ENCODE data around the gene NEXN. TPM values are rescaled to one million over a fixed set of nuclear protein-coding genes. Genes with fewer than 3 reads are reported as not detected.
A peak's percentile ranks its signal among the peaks of the same experiment; 100 is the strongest.

Gene NEXN
- 3.6 and 4.1 TPM in 2 replicates for polyA plus RNA-seq (2012; rRNA removed)
- polyA plus RNA-seq (2012; cell fraction: cytosol; rRNA removed): 4.2 and 7.8 TPM in 2 replicates
- polyA plus RNA-seq (2012; cell fraction: nucleus; rRNA removed): 3.2 and 7.6 TPM in 2 replicates

GRCh38 chr1:77888081-77888780 lies at the start of gene NEXN:
Gene NEXN, plus strand, starts transcription at chr1:77888624. Its CDS starts 27,483 bp downstream, at chr1:77916107.
- peak within 1 kb of the TSS; percentile 55 to 89 for H3K27ac ChIP-seq (ENCODE audit: low read depth in 2 of 2, low read length in 1 of 2)
- peaks cover 0 to 4% of the 10 kb centered on the region in 2 experiments for H3K36me3 ChIP-seq (replicated peaks in 1 of 2; ENCODE audit: control insufficient read depth in 1 of 2, insufficient read depth in 2 of 2, low read length in 1 of 2)
- no peaks in the 10 kb centered on the region for H4K20me1 ChIP-seq (ENCODE audit: insufficient read depth)
- peak; percentile 84 for DNase-seq
- peaks cover 21% of the 10 kb centered on the region for H3F3A ChIP-seq (replicated peaks; ENCODE audit: insufficient read depth)
- H3K9me3 ChIP-seq: no peaks in the 10 kb centered on the region
- H3K4me1 ChIP-seq (ENCODE audit: control insufficient read depth in 1 of 2, insufficient read depth in 2 of 2, low read depth in 1 of 2, low read length in 1 of 2): peaks cover 3% of the 10 kb centered on the region in 2 experiments; a peak in 3 of 4 replicates
- no peaks in the 10 kb centered on the region for H3K27me3 ChIP-seq (ENCODE audit: insufficient read depth)
- H3K4me2 ChIP-seq: peak within 1 kb of the TSS; percentile 75
- peak within 1 kb of the TSS; percentile 70 to 90 for H3K4me3 ChIP-seq (ENCODE audit: low read depth in 2 of 2, low read length in 1 of 2)
- ChIA-PET POLR2A (no interaction called here), CTCF (interaction anchor here (0.6 to 1.9 kb wide), 2 partner anchors 12 to 77 kb away, joined by 3 to 13 read pairs; no protein-coding TSS in a partner anchor)
- H3K9ac ChIP-seq: peak within 1 kb of the TSS; percentile 96
- 34% methylated on average over 14 of the region's 36 CpGs for WGBS (ENCODE audit: low lambda C conversion rate)
- no peaks in the 10 kb centered on the region for H3K9me2 ChIP-seq
- peaks cover 55% of the 10 kb centered on the region for H3K79me2 ChIP-seq (ENCODE audit: insufficient read depth)
- TF ChIP-seq TEAD4 (IDR thresholded peaks at IDR 0.05; ENCODE audit: borderline replicate concordance, insufficient read depth) (no peak), JUND (IDR thresholded peaks at IDR 0.05) (no peak), PBX3 (IDR thresholded peaks at IDR 0.05) (no peak), TCF12 (IDR thresholded peaks at IDR 0.05) (peak; percentile 48), USF2 (IDR thresholded peaks at IDR 0.05; ENCODE audit: borderline replicate concordance, low read depth, low read length) (no peak), MEF2A (IDR thresholded peaks at IDR 0.05; ENCODE audit: borderline replicate concordance, low read depth) (no peak), RCOR1 (IDR thresholded peaks at IDR 0.05; ENCODE audit: low read length) (no peak), RXRA (IDR thresholded peaks at IDR 0.05; ENCODE audit: borderline replicate concordance, low read depth) (no peak), SIN3A (IDR thresholded peaks at IDR 0.05; ENCODE audit: borderline replicate concordance, low read depth, low read length) (no peak), TAF1 (IDR thresholded peaks at IDR 0.05; ENCODE audit: borderline replicate concordance, low read depth, low read length) (peak; percentile 32), GATA2 (CRISPR knock-in tag; IDR thresholded peaks at IDR 0.05) (no peak), ELF1 (IDR thresholded peaks at IDR 0.05) (no peak), RFX5 (IDR thresholded peaks at IDR 0.05; ENCODE audit: low read length) (no peak), IRF3 (IDR thresholded peaks at IDR 0.05; ENCODE audit: low read depth, low read length) (no peak), CHD2 (IDR thresholded peaks at IDR 0.05; ENCODE audit: low read length, partially characterized antibody) (peak; percentile 48), EP300 (IDR thresholded peaks at IDR 0.05; ENCODE audit: borderline replicate concordance in 1 of 2, low read depth in 1 of 2, low read length in 1 of 2) (peak in 1 of 2 experiments; percentile 44; a peak in 1 of 4 replicates), EZH2phosphoT487 (IDR thresholded peaks at IDR 0.05; ENCODE audit: borderline replicate concordance, low read depth) (no peak), REST (IDR thresholded peaks at IDR 0.05; ENCODE audit: low read depth, low read length) (no peak)
- H2AFZ ChIP-seq (ENCODE audit: low read depth): peak within 1 kb of the TSS; percentile 91
